Adrenal gland (tissue), 5 donors: ENCODE data around the gene UBR3.
A peak's percentile ranks its signal among the peaks of the same experiment; 100 is the strongest.

Experiments used
- CTCF ChIP-seq, 6 experiments: fragments of 450-650 bp in 4 of 6; fragments of 200-600 bp in 2 of 6; sonication (generic) in 1 of 6; IDR thresholded peaks; 1 replicate in 5 of 6; 2 replicates in 1 of 6; pipeline versions ENCODE4 v1.5.1 to v1.8.0; 2016 to 2021; ENCODE audit warnings: antibody characterized with exemption in 6 of 6, mild to moderate bottlenecking in 2 of 6, moderate library complexity in 1 of 6
- POLR2A ChIP-seq, 2 donors: fragments of 450-650 bp; IDR thresholded peaks; one replicate each; pipeline ENCODE4 v1.6.1; 2017; ENCODE audit warnings: antibody characterized with exemption in 2 of 2, mild to moderate bottlenecking in 2 of 2, moderate library complexity in 1 of 2
- donor health status: DM: no; HTN: no; CAD: no.

GRCh38 chr2:169827272-169828140 is at the start of gene UBR3:
- TF ChIP-seq CTCF (IDR thresholded peaks at IDR 0.05) (peak in 2 of 6 experiments; percentile 16 to 24), POLR2A (IDR thresholded peaks at IDR 0.05) (peak; percentile 93)
